Left lung (tissue), 10 donors: ENCODE data around the gene FARP1. TPM values are rescaled to one million over a fixed set of nuclear protein-coding genes. Genes with fewer than 3 reads are reported as not detected.
"Not testable (repeated sequence)": the region's sequence is repeated elsewhere in the genome, so short reads cannot be mapped to it uniquely, and the experiment has no call there.

ENCODE experiments used
- ATAC-seq: fragments of 200-7000 bp; cut with Tn5 transposase; one replicate; pipeline ENCODE4 v1.9.1; 2020; ENCODE audit warnings: moderate library complexity
- DNase-seq, 4 donors: peaks; one replicate each; pipeline ENCODE4 v3.0.0-alpha.2; 2013 to 2020
- H3K27ac ChIP-seq, 2 donors: fragments of 200-600 bp; sonication (generic) in 1 of 2; one replicate each; pipeline versions ENCODE4 v1.5.0 to v1.8.0; 2020 to 2021
- H3K27me3 ChIP-seq, 2 donors: fragments of 200-600 bp; sonication (generic) in 1 of 2; one replicate each; pipeline versions ENCODE4 v1.5.0 to v1.8.0; 2020 to 2021
- H3K36me3 ChIP-seq, 2 donors: fragments of 200-600 bp; sonication (generic) in 1 of 2; one replicate each; pipeline versions ENCODE4 v1.5.0 to v1.8.0; 2020 to 2021
- H3K4me1 ChIP-seq, 2 donors: fragments of 200-600 bp; one replicate each; pipeline ENCODE4 v1.8.0; 2021
- H3K4me3 ChIP-seq, 2 donors: fragments of 200-600 bp; sonication (generic) in 1 of 2; one replicate each; pipeline versions ENCODE4 v1.5.0 to v1.8.0; 2020 to 2021; ENCODE audit warnings: mild to moderate bottlenecking in 1 of 2
- H3K9me3 ChIP-seq, 2 donors: fragments of 200-600 bp; sonication (generic) in 1 of 2; one replicate each; pipeline versions ENCODE4 v1.5.0 to v1.8.0; 2020 to 2021
- intact Hi-C, 2 donors: fragments of 100-400 bp; cut with DNase I; formaldehyde crosslinking; loops; one replicate each; pipeline versions ENCODE4 v1.11.2 to v1.14.2; 2022
- polyA plus RNA-seq, 6 donors: library from polyadenylated mRNA; unstranded; fragments of 120-200 nt; gene quantifications; one replicate each; pipeline ENCODE4 v1.2.1, GENCODE V29; 2013; ENCODE audit not compliant: insufficient read length in 6 of 6
- total RNA-seq, 2 donors: library from RNA; stranded (reverse); fragmentation: NEBNext Ultra II Directional; extraction: Animal tissue kit (Norgen Biotek cat#: 25700); gene quantifications; one replicate each; pipeline ENCODE4 v1.2.1, GENCODE V29; 2021
- TF ChIP-seq, protein P1 (sequence below), 2 donors: fragments of 200-600 bp; sonication (generic) in 1 of 2; IDR thresholded peaks; one replicate each; pipeline versions ENCODE4 v1.5.0 to v1.8.0; 2021; ENCODE audit warnings: antibody characterized with exemption in 2 of 2
- donor health status: DM: no; HTN: yes; CAD: no.
- donor health status: DM: no; HTN: no; CAD: no.

FARP1 gene
- total and polyA plus RNA-seq, 8 donors, result 78.9 to 142 (median 132) TPM

DNA sequence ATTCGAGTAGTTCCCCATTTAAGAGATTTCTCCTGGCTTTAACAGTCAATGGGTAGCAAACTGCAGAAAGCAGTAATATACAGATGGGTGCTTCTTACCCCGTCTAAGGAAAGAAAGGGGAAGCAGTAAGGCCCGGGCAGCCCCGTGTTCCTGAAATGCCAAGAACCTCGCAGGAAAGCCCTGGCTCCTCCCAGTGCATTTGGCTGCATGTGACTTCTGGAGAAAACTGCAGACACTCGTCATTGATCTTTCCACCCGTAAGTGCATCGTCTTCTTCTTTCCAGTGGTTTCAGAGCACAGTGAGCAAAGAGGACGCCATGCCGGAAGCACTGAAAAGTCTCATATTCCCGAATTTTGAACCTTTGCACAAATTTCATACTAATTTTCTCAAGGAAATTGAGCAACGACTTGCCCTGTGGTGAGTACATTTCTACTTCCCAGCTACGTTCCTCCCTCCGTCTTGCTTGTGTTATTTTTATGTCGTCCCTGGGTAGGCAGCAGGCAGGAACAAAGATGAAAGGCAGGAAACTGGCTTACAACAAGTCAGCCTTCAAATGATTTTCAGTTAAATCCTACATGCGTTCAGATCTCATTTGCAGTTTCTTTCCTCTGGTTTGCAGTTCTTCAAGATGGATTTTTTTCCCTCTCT, 268.8 kb downstream of the FARP1 start:
- H3K36me3 ChIP-seq, result peaks cover 0 to 10% of the 10 kb centered on the region in 2 donors
- ATAC-seq (peak; percentile 15), DNase-seq (peak in 1 of 4 donors; percentile 78)
- TF ChIP-seq, protein P1, sequence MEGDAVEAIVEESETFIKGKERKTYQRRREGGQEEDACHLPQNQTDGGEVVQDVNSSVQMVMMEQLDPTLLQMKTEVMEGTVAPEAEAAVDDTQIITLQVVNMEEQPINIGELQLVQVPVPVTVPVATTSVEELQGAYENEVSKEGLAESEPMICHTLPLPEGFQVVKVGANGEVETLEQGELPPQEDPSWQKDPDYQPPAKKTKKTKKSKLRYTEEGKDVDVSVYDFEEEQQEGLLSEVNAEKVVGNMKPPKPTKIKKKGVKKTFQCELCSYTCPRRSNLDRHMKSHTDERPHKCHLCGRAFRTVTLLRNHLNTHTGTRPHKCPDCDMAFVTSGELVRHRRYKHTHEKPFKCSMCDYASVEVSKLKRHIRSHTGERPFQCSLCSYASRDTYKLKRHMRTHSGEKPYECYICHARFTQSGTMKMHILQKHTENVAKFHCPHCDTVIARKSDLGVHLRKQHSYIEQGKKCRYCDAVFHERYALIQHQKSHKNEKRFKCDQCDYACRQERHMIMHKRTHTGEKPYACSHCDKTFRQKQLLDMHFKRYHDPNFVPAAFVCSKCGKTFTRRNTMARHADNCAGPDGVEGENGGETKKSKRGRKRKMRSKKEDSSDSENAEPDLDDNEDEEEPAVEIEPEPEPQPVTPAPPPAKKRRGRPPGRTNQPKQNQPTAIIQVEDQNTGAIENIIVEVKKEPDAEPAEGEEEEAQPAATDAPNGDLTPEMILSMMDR (IDR thresholded peaks at IDR 0.05), result no peak
- H3K27ac ChIP-seq, result peak overlapping the region; percentile 35 to 55
- intact Hi-C loops, result no loop called here
- no peaks in the 10 kb centered on the region for H3K27me3 ChIP-seq
- H3K4me3 ChIP-seq, result no peak overlapping the region
- peaks cover 0 to under 1% of the 10 kb centered on the region in 2 donors for H3K9me3 ChIP-seq
- H3K4me1 ChIP-seq, result peaks cover 0 to 13% of the 10 kb centered on the region in 2 donors

DNA sequence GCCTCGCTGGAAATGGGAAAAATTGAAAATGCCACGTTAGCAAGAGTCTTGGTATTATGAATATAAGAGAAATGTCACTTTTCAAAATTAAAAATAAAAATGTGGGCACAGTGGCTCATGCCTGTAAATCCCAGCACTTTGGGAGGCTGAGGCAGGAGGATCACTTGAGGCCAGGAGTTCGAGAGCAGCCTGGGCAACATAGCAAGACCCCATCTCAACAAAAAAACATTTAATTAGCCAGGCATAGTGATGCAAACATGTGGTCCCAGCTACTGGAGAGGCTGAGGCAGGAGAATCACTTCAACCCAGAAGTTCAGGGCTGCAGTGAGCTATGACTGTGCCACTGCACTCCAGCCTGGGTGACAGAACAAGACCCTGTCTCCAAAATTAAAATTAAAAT, 270.4 kb downstream of the FARP1 start:
- H3K9me3 ChIP-seq, ATAC-seq, H3K4me3 ChIP-seq, H3K27ac ChIP-seq, H3K27me3 ChIP-seq, DNase-seq, intact Hi-C loops, H3K36me3 ChIP-seq: not testable (repeated sequence)
- peaks cover 0 to 13% of the 10 kb centered on the region in 2 donors for H3K4me1 ChIP-seq

DNA sequence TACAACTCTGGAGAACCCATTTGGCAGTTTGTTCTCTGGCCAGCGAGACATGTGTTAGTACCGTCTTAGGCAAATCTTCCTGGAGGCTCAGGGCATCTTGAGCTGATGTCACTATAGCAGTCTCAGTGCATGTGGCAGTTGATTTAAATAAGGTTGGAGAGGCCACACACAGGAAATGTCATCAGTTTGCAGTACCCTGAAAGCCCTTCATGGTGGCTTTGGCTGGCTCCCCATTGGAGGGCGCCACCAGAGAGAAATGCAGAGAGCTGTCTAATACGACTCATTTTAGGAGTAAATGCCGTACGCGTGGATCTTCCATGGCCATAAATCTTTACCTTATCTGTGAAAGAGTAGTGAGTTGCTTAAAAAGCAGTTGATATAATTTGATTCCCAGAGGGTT, 270.9 kb downstream of the FARP1 start:
- no peak overlapping the region for H3K27ac ChIP-seq
- DNase-seq (no peak), ATAC-seq (no peak)
- no peak overlapping the region for H3K4me3 ChIP-seq
- intact Hi-C loops, result no loop called here
- H3K9me3 ChIP-seq, result peaks cover 0 to 9% of the 10 kb centered on the region in 2 donors
- no peaks in the 10 kb centered on the region for H3K27me3 ChIP-seq
- TF ChIP-seq, protein P1 (IDR thresholded peaks at IDR 0.05), result no peak
- peaks cover 0 to 13% of the 10 kb centered on the region in 2 donors for H3K4me1 ChIP-seq
- H3K36me3 ChIP-seq, result peaks cover 0 to 10% of the 10 kb centered on the region in 2 donors

DNA sequence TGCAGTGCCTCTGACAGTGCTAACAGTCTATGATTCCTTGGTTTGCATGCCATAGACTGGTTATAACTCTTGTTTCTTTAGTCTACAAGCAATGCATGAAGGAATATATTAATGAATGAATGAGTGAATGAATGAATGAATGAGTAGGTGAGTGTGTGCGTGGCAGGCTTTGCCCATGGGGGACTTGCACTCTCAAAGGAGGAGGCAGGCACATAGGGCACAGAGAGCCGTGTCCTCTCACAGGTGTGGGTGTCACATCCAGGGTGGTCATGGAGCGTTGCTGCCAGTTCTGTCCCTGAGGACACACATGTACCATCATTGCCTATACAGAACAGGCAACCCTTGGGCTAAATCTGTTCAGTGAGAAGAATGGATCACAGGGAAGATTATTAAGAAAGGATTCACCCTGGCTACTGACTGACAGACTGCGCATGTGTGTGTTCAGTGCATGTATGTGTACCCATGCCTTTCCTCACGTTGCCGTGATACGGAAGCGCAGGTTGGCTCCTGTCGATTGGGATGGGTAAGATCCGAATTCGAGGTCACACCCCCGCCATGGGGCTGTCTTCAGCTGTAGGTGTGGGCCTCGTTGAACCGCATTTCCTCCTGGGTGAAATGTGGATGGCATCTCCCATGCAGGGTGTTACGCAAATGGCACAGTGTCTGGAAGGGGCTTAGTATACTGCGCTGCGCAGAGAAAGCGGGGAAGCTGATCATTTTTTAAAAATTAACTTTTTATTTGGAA, 272.6 kb downstream of the FARP1 start:
- ATAC-seq (peak; percentile 6), DNase-seq (peak in 1 of 4 donors; percentile 32)
- Histone ChIP-seq H3K4me3 (no peak overlapping the region), H3K27ac (peak overlapping the region; percentile 49 to 60), H3K4me1 (peaks cover 0 to 13% of the 10 kb centered on the region in 2 donors), H3K36me3 (peaks cover 0 to 10% of the 10 kb centered on the region in 2 donors), H3K9me3 (peaks cover 0 to 9% of the 10 kb centered on the region in 2 donors), H3K27me3 (no peaks in the 10 kb centered on the region)
- intact Hi-C loops, result no loop called here
- TF ChIP-seq, protein P1 (IDR thresholded peaks at IDR 0.05), result no peak

DNA sequence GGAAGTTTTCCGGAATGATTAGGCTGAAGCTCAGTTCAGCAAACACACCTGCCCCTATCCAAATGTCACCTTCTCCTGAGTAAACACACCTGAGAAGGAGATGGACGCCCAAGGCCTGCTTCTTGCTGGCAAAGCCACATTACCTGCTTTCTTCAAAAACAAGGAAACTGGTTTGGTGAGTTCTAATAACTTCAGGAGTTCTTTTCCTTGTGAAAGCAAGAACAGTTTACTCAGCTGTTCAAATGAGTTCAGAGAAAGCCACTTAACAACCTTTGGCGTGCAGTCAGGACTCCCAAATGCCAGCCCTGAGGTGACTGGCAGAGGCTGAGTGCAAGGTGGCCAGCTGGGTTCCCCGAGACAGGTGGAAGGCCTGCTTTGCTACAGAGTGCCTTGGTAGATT, 273.5 kb downstream of the FARP1 start:
- peak in 3 of 4 donors; percentile 53 to 87 (median 75) for DNase-seq
- H3K27me3 ChIP-seq, result no peaks in the 10 kb centered on the region
- H3K9me3 ChIP-seq, result peaks cover 0 to 9% of the 10 kb centered on the region in 2 donors
- intact Hi-C loops, result no loop called here
- TF ChIP-seq, protein P1 (IDR thresholded peaks at IDR 0.05), result no peak
- H3K27ac ChIP-seq, result peak overlapping the region in 1 of 2 donors; percentile 37
- H3K4me1 ChIP-seq, result peaks cover 0 to 10% of the 10 kb centered on the region in 2 donors
- ATAC-seq, result peak; percentile 84
- peaks cover 0 to 10% of the 10 kb centered on the region in 2 donors for H3K36me3 ChIP-seq
- H3K4me3 ChIP-seq, result no peak overlapping the region
